Measurements from ENCODE around the gene SPATC1L.

Gene SPATC1L

GRCh38 chr21:46122758-46123683, 61.2 kb downstream of the SPATC1L start:
- Histone ChIP-seq H3K27ac (no peak overlapping the region), H3K27me3 (no peaks in the 10 kb centered on the region), H3K36me3 (no peaks in the 10 kb centered on the region), H3K4me1 (ENCODE audit: control insufficient read depth in 1 of 2, insufficient read depth in 1 of 2, low read depth in 1 of 2, low read length in 1 of 2) (no peaks in the 10 kb centered on the region), H3K4me3 (ENCODE audit: low read depth in 1 of 2, low read length in 1 of 2) (no peak overlapping the region), H3K9me3 (no peaks in the 10 kb centered on the region)
- no peak for TF ChIP-seq CTCF (IDR thresholded peaks at IDR 0.05)

- Histone ChIP-seq H3K27ac (no peak overlapping the region), H3K36me3 (no peaks in the 10 kb centered on the region)
These were observed 62.0 kb downstream of the SPATC1L start for GRCh38 chr21:46122237-46122671.

GRCh38 chr21:46121286-46122221, 62.7 kb downstream of the SPATC1L start:
- H3K4me3 ChIP-seq (ENCODE audit: low read depth in 1 of 2, low read length in 1 of 2) = no peak overlapping the region
- H3K36me3 ChIP-seq = no peaks in the 10 kb centered on the region
- no peak overlapping the region for H3K27ac ChIP-seq
- no peaks in the 10 kb centered on the region for H3K27me3 ChIP-seq
- TF ChIP-seq CTCF (IDR thresholded peaks at IDR 0.05) = no peak
- no peaks in the 10 kb centered on the region for H3K9me3 ChIP-seq
- no peaks in the 10 kb centered on the region for H3K4me1 ChIP-seq (ENCODE audit: control insufficient read depth in 1 of 2, insufficient read depth in 1 of 2, low read depth in 1 of 2, low read length in 1 of 2)

More at GRCh38 chr21:46122237-46122671, 62.0 kb downstream of the SPATC1L start:
- no peaks in the 10 kb centered on the region for H3K4me1 ChIP-seq (ENCODE audit: control insufficient read depth in 1 of 2, insufficient read depth in 1 of 2, low read depth in 1 of 2, low read length in 1 of 2)
- H3K9me3 ChIP-seq = no peaks in the 10 kb centered on the region
- no peak for TF ChIP-seq CTCF (IDR thresholded peaks at IDR 0.05)
- H3K4me3 ChIP-seq (ENCODE audit: low read depth in 1 of 2, low read length in 1 of 2) = no peak overlapping the region
- no peaks in the 10 kb centered on the region for H3K27me3 ChIP-seq

GRCh38 chr21:46120301-46121285, 63.7 kb downstream of the SPATC1L start:
- Histone ChIP-seq H3K4me1 (ENCODE audit: control insufficient read depth in 1 of 2, insufficient read depth in 1 of 2, low read depth in 1 of 2, low read length in 1 of 2) (no peaks in the 10 kb centered on the region), H3K4me3 (ENCODE audit: low read depth in 1 of 2, low read length in 1 of 2) (no peak overlapping the region), H3K27me3 (no peaks in the 10 kb centered on the region), H3K27ac (no peak overlapping the region), H3K9me3 (no peaks in the 10 kb centered on the region), H3K36me3 (no peaks in the 10 kb centered on the region)
- TF ChIP-seq CTCF (IDR thresholded peaks at IDR 0.05) = no peak

Measured in neutrophil (primary cell).